ENCODE results near the gene TFAP2D. TPM values are rescaled to one million over a fixed set of nuclear protein-coding genes. Genes with fewer than 3 reads are reported as not detected.

The TFAP2D gene
- total RNA-seq: not detected in 2 replicates

GRCh38 chr6:50713226-50713625 lies at the start of gene TFAP2D:
TFAP2D (plus strand) TSS chr6:50713526; CDS start chr6:50714056, 530 bp downstream.
- DNase-seq (ENCODE audit: low read depth in 2 of 2): no peak

GRCh38 chr6:50663806-50664205 lies 49.5 kb upstream of the TFAP2D start:
- DNase-seq (ENCODE audit: low read depth in 2 of 2): no peak

GRCh38 chr6:50666089-50666488 lies 47.2 kb upstream of the TFAP2D start:
- DNase-seq (ENCODE audit: low read depth in 2 of 2): no peak

GRCh38 chr6:50681213-50681824 lies 32.0 kb upstream of the TFAP2D start:
- DNase-seq (ENCODE audit: low read depth in 2 of 2): no peak

GRCh38 chr6:50689210-50689609 lies 24.1 kb upstream of the TFAP2D start:
- no peak for DNase-seq (ENCODE audit: low read depth in 2 of 2)

- no peak for DNase-seq (ENCODE audit: low read depth in 2 of 2)
Observed at GRCh38 chr6:50691814-50692495, 21.4 kb upstream of the TFAP2D start.

- DNase-seq (ENCODE audit: low read depth in 2 of 2): no peak
Observed at GRCh38 chr6:50698546-50698945, 14.8 kb upstream of the TFAP2D start.

- DNase-seq (ENCODE audit: low read depth in 2 of 2): peak in 1 of 2 donors; percentile 6
Observed at GRCh38 chr6:50699051-50699775, 14.1 kb upstream of the TFAP2D start.

GRCh38 chr6:50706575-50706974 lies 6.8 kb upstream of the TFAP2D start:
- no peak for DNase-seq (ENCODE audit: low read depth in 2 of 2)

GRCh38 chr6:50707191-50707590 lies 6.1 kb upstream of the TFAP2D start:
- no peak for DNase-seq (ENCODE audit: low read depth in 2 of 2)

GRCh38 chr6:50707652-50708300 lies 5.5 kb upstream of the TFAP2D start:
- DNase-seq (ENCODE audit: low read depth in 2 of 2): no peak

GRCh38 chr6:50708664-50709365 lies 4.5 kb upstream of the TFAP2D start:
- no peak for DNase-seq (ENCODE audit: low read depth in 2 of 2)

- no peak for DNase-seq (ENCODE audit: low read depth in 2 of 2)
Observed at GRCh38 chr6:50709366-50709734, 4.0 kb upstream of the TFAP2D start.

GRCh38 chr6:50711686-50712085 lies 1.6 kb upstream of the TFAP2D start:
- no peak for DNase-seq (ENCODE audit: low read depth in 2 of 2)

- no peak for DNase-seq (ENCODE audit: low read depth in 2 of 2)
Observed at GRCh38 chr6:50712291-50712690, 1.0 kb upstream of the TFAP2D start.

- DNase-seq (ENCODE audit: low read depth in 2 of 2): no peak
Observed at GRCh38 chr6:50713977-50714486, 706 bp downstream of the TFAP2D start.

- DNase-seq (ENCODE audit: low read depth in 2 of 2): no peak
Observed at GRCh38 chr6:50714487-50715379, 1.4 kb downstream of the TFAP2D start.

- DNase-seq (ENCODE audit: low read depth in 2 of 2): no peak
Observed at GRCh38 chr6:50716899-50717509, 3.7 kb downstream of the TFAP2D start.

GRCh38 chr6:50717734-50718457 lies 4.6 kb downstream of the TFAP2D start:
- no peak for DNase-seq (ENCODE audit: low read depth in 2 of 2)

Data from dermis microvascular lymphatic vessel endothelial cell (primary cell).